HFF-Myc (cell line): ENCODE data around the gene PAF1.

Experiments used
- DNase-seq: peaks from one replicate; pipeline ENCODE4 v3.0.0-alpha.2; 2011; ENCODE audit warnings: low read depth; ENCODE audit errors: extremely low read depth
- H3K4me3 ChIP-seq: replicated peaks from 2 replicates; pipeline ENCODE4 v1.5.1; 2011; ENCODE audit warnings: low read depth, mild to moderate bottlenecking, control low read depth, low read length
- CTCF ChIP-seq: IDR thresholded peaks from 2 replicates; pipeline ENCODE4 v1.5.1; 2012; ENCODE audit warnings: mild to moderate bottlenecking, low read depth, low read length, control low read depth; ENCODE audit errors: missing control alignments

PAF1 gene

GRCh38 chr19:39356647-39357046 lies 34.3 kb downstream of the PAF1 start:
- no peak for DNase-seq
- TF ChIP-seq CTCF = no peak
- no peak overlapping the region for H3K4me3 ChIP-seq

- TF ChIP-seq CTCF = no peak
- no peak for DNase-seq
- no peak overlapping the region for H3K4me3 ChIP-seq
Observed at GRCh38 chr19:39356073-39356472, 34.8 kb downstream of the PAF1 start.

- no peak overlapping the region for H3K4me3 ChIP-seq
- DNase-seq = no peak
- no peak for TF ChIP-seq CTCF
Observed at GRCh38 chr19:39355253-39355652, 35.7 kb downstream of the PAF1 start.

- no peak for TF ChIP-seq CTCF
- no peak for DNase-seq
- H3K4me3 ChIP-seq = no peak overlapping the region
Observed at GRCh38 chr19:39352381-39353255, 38.3 kb downstream of the PAF1 start.

- H3K4me3 ChIP-seq = no peak overlapping the region
- TF ChIP-seq CTCF = no peak
- DNase-seq = no peak
Observed at GRCh38 chr19:39351537-39352064, 39.3 kb downstream of the PAF1 start.

- no peak overlapping the region for H3K4me3 ChIP-seq
- no peak for TF ChIP-seq CTCF
- no peak for DNase-seq
Observed at GRCh38 chr19:39350156-39350555, 40.8 kb downstream of the PAF1 start.
